H1 (cell line): ENCODE data around the gene SMIM8. TPM values are rescaled to one million over a fixed set of nuclear protein-coding genes. Genes with fewer than 3 reads are reported as not detected.

Experiments used
- CTCF ChIA-PET: fragments of 300-600 bp; sonication (Branson Sonifier 250); formaldehyde crosslinking; loops from one replicate; lab custom pipeline; 2021; ENCODE audit not compliant: partially characterized antibody; lab: Charles Lee
- POLR2A ChIA-PET: fragments of 300-600 bp; sonication (Branson Sonifier 250); formaldehyde crosslinking; loops from one replicate; lab custom pipeline; 2021; ENCODE audit warnings: inconsistent platforms; ENCODE audit not compliant: partially characterized antibody; lab: Charles Lee
- DNase-seq, 2 experiments: peaks; one replicate each; pipeline versions ENCODE4 v3.0.0 to v3.0.0-alpha.2; 2010 to 2022; ENCODE audit warnings: low spot score in 2 of 2, low read depth in 1 of 2, mixed read lengths in 1 of 2
- FAIRE-seq: peaks from 2 replicates; lab custom pipeline; 2011; peaks lifted over from hg19 to GRCh38; lab: Jason Lieb, UNC
- H2AFZ ChIP-seq: 2 replicates; pipeline ENCODE4 v1.8.1; 2012; ENCODE audit warnings: low read length, inconsistent platforms
- H2AK5ac ChIP-seq: 2 replicates; pipeline ENCODE4 v1.6.1; 2013; ENCODE audit warnings: low read depth, low read length
- H2BK120ac ChIP-seq: replicated peaks from 2 replicates; pipeline ENCODE3; 2013; ENCODE audit warnings: low read depth, low read length, inconsistent platforms
- H2BK12ac ChIP-seq: 2 replicates; pipeline ENCODE4 v1.6.1; 2013; ENCODE audit warnings: low read depth, low read length
- H2BK15ac ChIP-seq: 2 replicates; pipeline ENCODE4 v1.6.1; 2013; ENCODE audit warnings: low read length
- H2BK20ac ChIP-seq: 2 replicates; pipeline ENCODE4 v1.6.1; 2013; ENCODE audit warnings: low read length
- H2BK5ac ChIP-seq: 2 replicates; pipeline ENCODE4 v1.6.1; 2013; ENCODE audit warnings: low read depth, low read length
- H3K14ac ChIP-seq: 2 replicates; pipeline ENCODE4 v1.6.1; 2013; ENCODE audit warnings: inconsistent platforms; ENCODE audit not compliant: insufficient read length
- H3K18ac ChIP-seq: 2 replicates; pipeline ENCODE4 v1.6.1; 2013; ENCODE audit warnings: low read length; ENCODE audit errors: extremely low read depth
- H3K23ac ChIP-seq: 2 replicates; pipeline ENCODE4 v1.6.1; 2013; ENCODE audit warnings: inconsistent platforms; ENCODE audit not compliant: insufficient read length
- H3K23me2 ChIP-seq: 2 replicates; pipeline ENCODE4 v1.6.1; 2013; ENCODE audit warnings: low read depth, low read length
- H3K27ac ChIP-seq: 2 replicates; pipeline ENCODE4 v1.6.1; 2011; ENCODE audit warnings: low read depth, low read length, inconsistent platforms
- H3K27me3 ChIP-seq, 4 experiments: replicated peaks in 1 of 4; 1 replicate in 1 of 4; 2 replicates in 3 of 4; pipeline versions ENCODE4 v1.6.1 to v1.8.1; 2011 to 2013; ENCODE audit warnings: low read length in 3 of 4, mild to moderate bottlenecking in 3 of 4, inconsistent platforms in 2 of 4, mixed read lengths in 2 of 4, moderate library complexity in 1 of 4; ENCODE audit not compliant: control insufficient read depth in 3 of 4, insufficient read depth in 3 of 4; ENCODE audit errors: extremely low read depth in 1 of 4
- H3K36me3 ChIP-seq, 4 experiments: 2 replicates each; pipeline versions ENCODE4 v1.6.1 to v1.8.1; 2011 to 2013; ENCODE audit warnings: mild to moderate bottlenecking in 4 of 4, low read length in 3 of 4, moderate library complexity in 2 of 4, control low read depth in 1 of 4, inconsistent platforms in 1 of 4; ENCODE audit not compliant: insufficient read depth in 4 of 4, control insufficient read depth in 2 of 4
- H3K4ac ChIP-seq: replicated peaks from 2 replicates; pipeline ENCODE3; 2013; ENCODE audit warnings: low read length, low read depth, mixed read lengths, inconsistent platforms; ENCODE audit not compliant: insufficient read length
- H3K4me1 ChIP-seq, 4 experiments: replicated peaks in 1 of 4; 1 replicate in 1 of 4; 2 replicates in 3 of 4; pipeline versions ENCODE4 v1.6.1 to v1.8.1; 2011 to 2013; ENCODE audit warnings: low read length in 3 of 4, inconsistent platforms in 2 of 4, mixed read lengths in 1 of 4; ENCODE audit not compliant: insufficient read depth in 4 of 4, control insufficient read depth in 3 of 4
- H3K4me2 ChIP-seq, 2 experiments: 2 replicates each; pipeline versions ENCODE4 v1.6.1 to v1.8.1; 2011 to 2013; ENCODE audit warnings: low read depth in 2 of 2, low read length in 2 of 2, control low read depth in 1 of 2, inconsistent platforms in 1 of 2, mild to moderate bottlenecking in 1 of 2; ENCODE audit not compliant: insufficient read depth in 1 of 2
- H3K4me3 ChIP-seq, 4 experiments: fragments of 200-600, 300-600 bp in 1 of 4; sonication (generic), shearing (Covaris generic), sonication (Bioruptor Twin) in 1 of 4; 2 replicates each; pipeline versions ENCODE4 v1.5.1 to v1.8.1; 2011 to 2016; ENCODE audit warnings: low read length in 4 of 4, low read depth in 3 of 4, control low read depth in 2 of 4, inconsistent platforms in 2 of 4, mild to moderate bottlenecking in 2 of 4, mixed read lengths in 1 of 4, moderate library complexity in 1 of 4; ENCODE audit not compliant: insufficient read depth in 2 of 4; ENCODE audit errors: extremely low read depth in 1 of 4
- H3K56ac ChIP-seq: replicated peaks from 2 replicates; pipeline ENCODE3; 2013; ENCODE audit warnings: low read depth, mild to moderate bottlenecking, mixed read lengths, low read length, inconsistent platforms; ENCODE audit not compliant: insufficient read length
- H3K79me1 ChIP-seq: 2 replicates; pipeline ENCODE4 v1.6.1; 2013; ENCODE audit warnings: low read depth, low read length, control low read depth
- H3K79me2 ChIP-seq, 2 experiments: 2 replicates each; pipeline versions ENCODE4 v1.6.1 to v1.8.1; 2012 to 2013; ENCODE audit warnings: low read length in 2 of 2, mild to moderate bottlenecking in 2 of 2, inconsistent platforms in 1 of 2; ENCODE audit not compliant: insufficient read depth in 2 of 2, control insufficient read depth in 1 of 2
- H3K9ac ChIP-seq, 4 experiments: replicated peaks in 1 of 4; 1 replicate in 1 of 4; 2 replicates in 3 of 4; pipeline versions ENCODE4 v1.6.1 to v1.8.1; 2011 to 2013; ENCODE audit warnings: low read depth in 3 of 4, low read length in 3 of 4, control low read depth in 2 of 4, mild to moderate bottlenecking in 2 of 4, moderate library complexity in 2 of 4, inconsistent platforms in 1 of 4; ENCODE audit errors: extremely low read depth in 1 of 4
- H3K9me3 ChIP-seq, 2 experiments: 2 replicates each; pipeline versions ENCODE4 v1.6.1 to v1.8.1; 2012 to 2013; ENCODE audit warnings: mild to moderate bottlenecking in 2 of 2, moderate library complexity in 2 of 2, control low read depth in 1 of 2, inconsistent platforms in 1 of 2, low read depth in 1 of 2, low read length in 1 of 2, mixed read lengths in 1 of 2; ENCODE audit not compliant: insufficient read depth in 2 of 2
- H4K20me1 ChIP-seq, 2 experiments: replicated peaks in 1 of 2; 2 replicates each; pipeline versions ENCODE3 to v1.8.1; 2011 to 2013; ENCODE audit warnings: inconsistent platforms in 2 of 2, low read length in 2 of 2, mild to moderate bottlenecking in 1 of 2; ENCODE audit not compliant: insufficient read depth in 2 of 2, control insufficient read depth in 1 of 2
- H4K5ac ChIP-seq: 2 replicates; pipeline ENCODE4 v1.6.1; 2013; ENCODE audit warnings: low read length, low read depth, mixed read lengths, inconsistent platforms; ENCODE audit not compliant: insufficient read length
- H4K8ac ChIP-seq: 2 replicates; pipeline ENCODE4 v1.8.0; 2013; ENCODE audit warnings: mild to moderate bottlenecking, moderate library complexity, low read length, inconsistent platforms; ENCODE audit not compliant: insufficient read depth; ENCODE audit errors: extremely low read depth
- H4K91ac ChIP-seq: replicated peaks from 2 replicates; pipeline ENCODE3; 2013; ENCODE audit warnings: low read length, mixed read lengths, inconsistent platforms; ENCODE audit not compliant: insufficient read length
- ATF3 ChIP-seq: IDR thresholded peaks from 2 replicates; pipeline ENCODE4 v1.6.1; 2011; ENCODE audit warnings: low read depth, mild to moderate bottlenecking, low read length; ENCODE audit not compliant: insufficient read depth
- CHD1 ChIP-seq: IDR thresholded peaks from 2 replicates; pipeline ENCODE4 v1.6.1; 2012; ENCODE audit warnings: low read depth, low read length, improper control_type of control experiment
- WGBS, 2 experiments: shearing (Covaris generic) in 1 of 2; methylation state at CpG; one replicate each; pipeline versions ENCODE4 v1.1.6 to v1.1.7; 2013 to 2015; ENCODE audit warnings: low lambda C conversion rate in 2 of 2, mixed read lengths in 2 of 2, inconsistent platforms in 1 of 2, low coverage in 1 of 2, missing lambda C conversion rate in 1 of 2; ENCODE audit not compliant: insufficient replicate concordance in 2 of 2, insufficient coverage in 1 of 2, insufficient read length in 1 of 2; ENCODE audit errors: extremely low coverage in 1 of 2, missing lambda C conversion rate in 1 of 2; 5-methylcytosine and 5-hydroxymethylcytosine counted together
- polyA plus RNA-seq, 7 experiments: library from polyadenylated mRNA; depleted of rRNA in 3 of 7; stranded (reverse) in 5 of 7; unstranded in 2 of 7; fragments of >200 nt in 5 of 7; fragments of 200-250 nt in 2 of 7; gene quantifications; 1 replicate in 5 of 7; 2 replicates in 1 of 7; 4 replicates in 1 of 7; pipeline versions ENCODE4 v1.2.1 to v1.2.3, GENCODE V29; 2011 to 2013; ENCODE audit warnings: missing spikeins in 2 of 7, mixed read lengths in 2 of 7
- total RNA-seq: library from RNA; stranded (reverse); fragmentation: NEBNext Ultra II Directional; extraction: Animal tissue kit (Norgen Biotek cat#: 25700); gene quantifications from 2 replicates; pipeline ENCODE4 v1.2.1, GENCODE V29; 2021

Gene SMIM8
- total and polyA plus RNA-seq, 2 of the 8 experiments (the other 6 are each of a cell fraction or from before 2014, with no cell fraction given), result 3.0 to 10.7 TPM

- H2BK5ac ChIP-seq, result no peak overlapping the region
- no peak overlapping the region for H3K4me3 ChIP-seq
- H3K14ac ChIP-seq, result no peak overlapping the region
- no peaks in the 10 kb centered on the region for H4K20me1 ChIP-seq
- H3K27ac ChIP-seq, result no peak overlapping the region
- no peak overlapping the region for H2AFZ ChIP-seq
- no peaks in the 10 kb centered on the region for H3K36me3 ChIP-seq
- DNase-seq, result no peak
- H2BK12ac ChIP-seq, result no peak overlapping the region
- WGBS, 2 experiments, result 83% methylated on average over 4 of the region's 4 CpGs; no CpG with 5 or more reads in 1 of the 2 experiments
- no peaks in the 10 kb centered on the region for H3K9me3 ChIP-seq
- no peaks in the 10 kb centered on the region for H3K4me1 ChIP-seq
- no peaks in the 10 kb centered on the region for H3K79me1 ChIP-seq
- TF ChIP-seq CHD1, result no peak
- no peak for TF ChIP-seq ATF3
- H2AK5ac ChIP-seq, result no peak overlapping the region
- H3K18ac ChIP-seq, result no peak overlapping the region
- no peak overlapping the region for H3K9ac ChIP-seq
- no peak overlapping the region for H3K4me2 ChIP-seq
- H2BK15ac ChIP-seq, result no peak overlapping the region
- ChIA-PET POLR2A (no interaction called here), CTCF (interaction anchor here (1.0 to 4.5 kb wide), 3 partner anchors 11 to 85 kb away, joined by 3 to 23 read pairs (median 5); partner anchors contain the start of gene SMIM8)
- no peaks in the 10 kb centered on the region for H3K79me2 ChIP-seq
- no peaks in the 10 kb centered on the region for H3K27me3 ChIP-seq
- no peaks in the 10 kb centered on the region for H3K23me2 ChIP-seq
- no peak overlapping the region for H3K56ac ChIP-seq
- no peak overlapping the region for H3K23ac ChIP-seq
- H3K4ac ChIP-seq, result no peak overlapping the region
- FAIRE-seq, result no peak
- H4K8ac ChIP-seq, result no peak overlapping the region
- no peak overlapping the region for H2BK20ac ChIP-seq
- no peak overlapping the region for H2BK120ac ChIP-seq
- no peak overlapping the region for H4K91ac ChIP-seq
- no peak overlapping the region for H4K5ac ChIP-seq
Observed at GRCh38 chr6:87308970-87309369, 13.4 kb upstream of the SMIM8 start.
